Measurements from ENCODE around the gene SPATA2.

GRCh38 chr20:49885558-49886332 is 29.6 kb downstream of the SPATA2 start:
- TF ChIP-seq TAF1 (IDR thresholded peaks at IDR 0.05; ENCODE audit: low read depth, low read length) (no peak), POLR2AphosphoS5 (IDR thresholded peaks at IDR 0.05; ENCODE audit: low read depth, low read length) (no peak), POLR2A (IDR thresholded peaks at IDR 0.05; ENCODE audit: low read depth, low read length) (no peak)

All from GM12891 (cell line).